Bronchus fibroblast of lung (primary cell): ENCODE data around the gene FBXL16. TPM values are rescaled to one million over a fixed set of nuclear protein-coding genes. Genes with fewer than 3 reads are reported as not detected.

Source experiments
- total RNA-seq: library from RNA; depleted of rRNA; stranded (reverse); fragments of >200 nt; gene quantifications from 2 replicates; pipeline ENCODE4 v1.2.3, GENCODE V29; 2015

The FBXL16 gene
- total RNA-seq, 1 donor from 2014 or later: 0.45 TPM

Other genes starting within 250 kb of the FBXL16 start
- gene CAPN15, start 178.1 kb downstream of the FBXL16 start, total RNA-seq: 32.6 and 39.8 TPM in 2 replicates
- gene PRR35, start 145.4 kb downstream of the FBXL16 start, total RNA-seq: not detected in 2 replicates
- 0.50 and 0.59 TPM in 2 replicates for gene NHLRC4, start 138.8 kb downstream of the FBXL16 start, total RNA-seq
- gene PIGQ, start 135.8 kb downstream of the FBXL16 start, total RNA-seq: 29.1 and 37.9 TPM in 2 replicates
- 18.1 and 22.2 TPM in 2 replicates for gene RAB40C, start 115.7 kb downstream of the FBXL16 start, total RNA-seq
- gene WFIKKN1, start 74.8 kb downstream of the FBXL16 start, total RNA-seq: 0.30 and 0.50 TPM in 2 replicates
- 209 and 228 TPM in 2 replicates for gene METTL26, start 69.5 kb downstream of the FBXL16 start, total RNA-seq
- gene MCRIP2, start 64.0 kb downstream of the FBXL16 start, total RNA-seq: 21.4 and 23.2 TPM in 2 replicates
- 13.3 and 14.9 TPM in 2 replicates for gene WDR90, start 56.4 kb downstream of the FBXL16 start, total RNA-seq
- gene RHOT2, start 37.7 kb downstream of the FBXL16 start, total RNA-seq: 56.0 and 63.4 TPM in 2 replicates
- 0.50 and 1.5 TPM in 2 replicates for gene RHBDL1, start 30.1 kb downstream of the FBXL16 start, total RNA-seq
- gene STUB1, start 25.4 kb downstream of the FBXL16 start, total RNA-seq: 213 and 221 TPM in 2 replicates
- gene JMJD8, start 21.5 kb downstream of the FBXL16 start, total RNA-seq: 58.3 and 69.4 TPM in 2 replicates
- 12.3 and 13.2 TPM in 2 replicates for gene WDR24, start 15.4 kb downstream of the FBXL16 start, total RNA-seq
- 49.1 and 68.7 TPM in 2 replicates for gene METRN, start 9.3 kb upstream of the FBXL16 start, total RNA-seq
- gene ANTKMT, start 15.3 kb upstream of the FBXL16 start, total RNA-seq: 30.3 and 33.7 TPM in 2 replicates
- gene CCDC78, start 20.6 kb upstream of the FBXL16 start, total RNA-seq: 0.67 and 1.5 TPM in 2 replicates
- gene HAGHL, start 21.3 kb upstream of the FBXL16 start, total RNA-seq: 13.1 and 14.0 TPM in 2 replicates
- 22.0 and 26.4 TPM in 2 replicates for gene CIAO3, start 35.2 kb upstream of the FBXL16 start, total RNA-seq
- gene MSLN, start 54.9 kb upstream of the FBXL16 start, total RNA-seq: under 0.01 TPM in 1 of 2 replicates, not detected in the other
- gene RPUSD1, start 82.6 kb upstream of the FBXL16 start, total RNA-seq: 29.1 and 36.0 TPM in 2 replicates
- 29.8 and 32.7 TPM in 2 replicates for gene CHTF18, start 82.8 kb upstream of the FBXL16 start, total RNA-seq
- gene GNG13, start 94.9 kb upstream of the FBXL16 start, total RNA-seq: not detected in 2 replicates